Liver (tissue), 3 donors: Measurements from ENCODE around the gene KDM3A.

Experiments used
- ATF3 ChIP-seq: IDR thresholded peaks from 2 replicates; pipeline ENCODE4 v1.6.1; 2016; ENCODE audit warnings: antibody characterized with exemption
- CTCF ChIP-seq: fragments of 150-350 bp; IDR thresholded peaks from 2 replicates; pipeline ENCODE4 v1.5.1; 2017; ENCODE audit warnings: improper control_type of control experiment, low read depth, low read length; ENCODE audit not compliant: missing input control
- GABPA ChIP-seq, 2 donors: IDR thresholded peaks in 1 of 2; conservative IDR thresholded peaks in 1 of 2; 2 replicates each; pipeline ENCODE4 v1.6.1; 2016; ENCODE audit warnings: antibody characterized with exemption in 2 of 2, mild to moderate bottlenecking in 1 of 2, moderate library complexity in 1 of 2
- JUND ChIP-seq, 2 donors: IDR thresholded peaks; 2 replicates each; pipeline ENCODE4 v1.6.1; 2016; ENCODE audit warnings: antibody characterized with exemption in 2 of 2
- TAF1 ChIP-seq: conservative IDR thresholded peaks from 2 replicates; pipeline ENCODE4 v1.6.1; 2016; ENCODE audit warnings: antibody characterized with exemption, mild to moderate bottlenecking
- donor health status: healthy.
- donor health status: healthy.

DNA sequence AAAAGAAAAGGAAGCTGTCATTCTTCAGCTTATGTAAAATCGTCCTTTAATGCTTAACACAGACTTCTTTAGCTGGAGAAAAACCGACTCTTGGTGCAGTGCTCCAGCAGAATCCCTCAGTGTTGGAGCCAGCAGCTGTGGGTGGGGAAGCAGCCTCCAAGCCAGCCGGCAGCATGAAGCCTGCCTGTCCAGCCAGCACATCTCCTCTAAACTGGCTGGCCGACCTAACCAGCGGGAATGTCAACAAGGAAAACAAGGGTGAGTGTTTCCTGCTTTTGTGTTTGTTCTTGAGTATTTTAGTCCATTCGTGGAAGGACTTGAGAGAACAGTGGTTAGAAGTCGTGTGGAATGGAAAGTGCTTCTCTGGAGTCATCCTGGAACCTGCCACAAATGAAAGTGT, 38.9 kb downstream of the KDM3A start:
- TF ChIP-seq CTCF (no peak), GABPA (IDR thresholded peaks at IDR 0.05 in 1 of 2, conservative IDR thresholded peaks at IDR 0.05 in 1 of 2) (no peak), JUND (IDR thresholded peaks at IDR 0.05) (no peak), TAF1 (no peak), ATF3 (no peak)
